ENCODE data around the gene CHKA. TPM values are rescaled to one million over a fixed set of nuclear protein-coding genes. Genes with fewer than 3 reads are reported as not detected.

CHKA gene
- total and polyA plus RNA-seq, 9 of the 15 experiments (the other 6 are each of a cell fraction or from before 2014, with no cell fraction given): 3.6 to 37.0 (median 30.2) TPM

GRCh38 chr11:68121067-68121899 lies at the start of gene CHKA (continued):
- TF ChIP-seq CEBPZ (IDR thresholded peaks at IDR 0.05; ENCODE audit: borderline replicate concordance, low read depth, low read length) (no peak), CHAMP1 (IDR thresholded peaks at IDR 0.05) (no peak), ZNF584 (CRISPR knock-in tag; IDR thresholded peaks at IDR 0.05; ENCODE audit: low read depth) (no peak), ZNF3 (CRISPR knock-in tag; IDR thresholded peaks at IDR 0.05) (no peak), SRSF3 (IDR thresholded peaks at IDR 0.05; ENCODE audit: insufficient read depth, low read length) (no peak), XRCC5 (IDR thresholded peaks at IDR 0.05; ENCODE audit: low read depth, low read length) (no peak), ZNF280B (CRISPR knock-in tag; IDR thresholded peaks at IDR 0.05) (no peak), NFXL1 (CRISPR knock-in tag; IDR thresholded peaks at IDR 0.05) (no peak), KHSRP (IDR thresholded peaks at IDR 0.05) (no peak), NUFIP1 (IDR thresholded peaks at IDR 0.05; ENCODE audit: partially characterized antibody) (no peak), HMGN3 (IDR thresholded peaks at IDR 0.05; ENCODE audit: borderline replicate concordance, extremely low read depth, insufficient read length, low read depth, low read length) (peak; percentile 51), E2F1 (CRISPR knock-in tag; IDR thresholded peaks at IDR 0.05) (no peak), EGR1 (conservative IDR thresholded peaks at IDR 0.05) (0 out of 2 replicates have a peak, but pooled peaks have one; percentile 12), RCOR1 (IDR thresholded peaks at IDR 0.05; ENCODE audit: borderline replicate concordance in 1 of 2, low read depth in 2 of 2, low read length in 2 of 2) (no peak), TCF7 (IDR thresholded peaks at IDR 0.05; ENCODE audit: borderline replicate concordance) (no peak), SMARCA4 (IDR thresholded peaks at IDR 0.05) (no peak), MCM3 (IDR thresholded peaks at IDR 0.05) (no peak), TEAD4 (IDR thresholded peaks at IDR 0.05; ENCODE audit: low read length) (no peak), TEAD4 (CRISPR knock-in tag; IDR thresholded peaks at IDR 0.05; ENCODE audit: borderline replicate concordance) (no peak), RBM14 (IDR thresholded peaks at IDR 0.05; ENCODE audit: borderline replicate concordance, insufficient read depth, low read depth, low read length) (no peak)
